HL-60 (cell line): ENCODE results near the gene ST8SIA2.

Experiments
- DNase-seq, 2 experiments: peaks; one replicate each; pipeline ENCODE4 v3.0.0-alpha.2; 2010 to 2020; ENCODE audit warnings: low read depth in 1 of 2, low spot score in 1 of 2
- H3K27ac ChIP-seq: fragments of 250-450 bp; sonication (Bioruptor Pico); replicated peaks from 2 replicates; pipeline ENCODE4 v1.5.1; 2020; ENCODE audit warnings: mild to moderate bottlenecking, moderate library complexity
- H3K27me3 ChIP-seq: fragments of 250-450 bp; sonication (Bioruptor Pico); 2 replicates; pipeline ENCODE4 v1.5.1; 2021; ENCODE audit warnings: mild to moderate bottlenecking, moderate library complexity; ENCODE audit not compliant: insufficient read depth, poor library complexity, severe bottlenecking
- H3K4me3 ChIP-seq: replicated peaks from 2 replicates; pipeline ENCODE4 v1.5.1; 2011; ENCODE audit warnings: mild to moderate bottlenecking, control low read depth, low read length; ENCODE audit not compliant: insufficient read depth
- CTCF ChIP-seq: IDR thresholded peaks from one replicate; pipeline ENCODE4 v1.5.1; 2011; ENCODE audit warnings: low read length, control low read depth, inconsistent platforms; ENCODE audit not compliant: insufficient read depth
- GABPA ChIP-seq: IDR thresholded peaks from 2 replicates; pipeline ENCODE4 v1.6.1; 2012; ENCODE audit warnings: low read depth
- POLR2AphosphoS5 ChIP-seq: IDR thresholded peaks from 2 replicates; pipeline ENCODE4 v1.6.1; 2012; ENCODE audit warnings: low read depth
- SPI1 ChIP-seq: IDR thresholded peaks from 2 replicates; pipeline ENCODE4 v1.6.1; 2012; ENCODE audit warnings: low read depth, mild to moderate bottlenecking, borderline replicate concordance
- TF ChIP-seq, protein P1 (sequence below): IDR thresholded peaks from 2 replicates; pipeline ENCODE4 v1.6.1; 2012; ENCODE audit warnings: low read depth; ENCODE audit not compliant: insufficient replicate concordance

The ST8SIA2 gene

DNA sequence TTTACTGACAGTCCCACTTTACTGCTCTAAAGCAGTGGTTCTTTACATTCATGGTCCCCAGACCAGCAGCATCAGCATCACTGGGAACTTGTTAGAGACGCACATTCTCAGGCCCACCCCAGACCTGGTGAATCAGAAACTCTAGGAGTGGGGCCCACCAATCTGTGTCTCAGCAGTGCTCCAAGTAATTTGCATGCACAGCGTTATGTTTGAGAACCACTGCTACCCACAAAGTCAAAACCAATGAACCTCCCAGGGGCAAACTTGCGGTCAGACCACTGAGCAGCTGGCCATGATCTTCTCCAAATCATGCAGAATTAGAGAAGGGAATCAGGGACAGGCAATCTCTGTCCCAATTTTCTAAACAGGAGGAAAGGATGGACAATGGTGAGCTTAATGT is 58.5 kb downstream of the ST8SIA2 start:
- no peak overlapping the region for H3K4me3 ChIP-seq
- TF ChIP-seq SPI1 (no peak), GABPA (no peak), POLR2AphosphoS5 (no peak), CTCF (no peak)
- TF ChIP-seq, protein P1, sequence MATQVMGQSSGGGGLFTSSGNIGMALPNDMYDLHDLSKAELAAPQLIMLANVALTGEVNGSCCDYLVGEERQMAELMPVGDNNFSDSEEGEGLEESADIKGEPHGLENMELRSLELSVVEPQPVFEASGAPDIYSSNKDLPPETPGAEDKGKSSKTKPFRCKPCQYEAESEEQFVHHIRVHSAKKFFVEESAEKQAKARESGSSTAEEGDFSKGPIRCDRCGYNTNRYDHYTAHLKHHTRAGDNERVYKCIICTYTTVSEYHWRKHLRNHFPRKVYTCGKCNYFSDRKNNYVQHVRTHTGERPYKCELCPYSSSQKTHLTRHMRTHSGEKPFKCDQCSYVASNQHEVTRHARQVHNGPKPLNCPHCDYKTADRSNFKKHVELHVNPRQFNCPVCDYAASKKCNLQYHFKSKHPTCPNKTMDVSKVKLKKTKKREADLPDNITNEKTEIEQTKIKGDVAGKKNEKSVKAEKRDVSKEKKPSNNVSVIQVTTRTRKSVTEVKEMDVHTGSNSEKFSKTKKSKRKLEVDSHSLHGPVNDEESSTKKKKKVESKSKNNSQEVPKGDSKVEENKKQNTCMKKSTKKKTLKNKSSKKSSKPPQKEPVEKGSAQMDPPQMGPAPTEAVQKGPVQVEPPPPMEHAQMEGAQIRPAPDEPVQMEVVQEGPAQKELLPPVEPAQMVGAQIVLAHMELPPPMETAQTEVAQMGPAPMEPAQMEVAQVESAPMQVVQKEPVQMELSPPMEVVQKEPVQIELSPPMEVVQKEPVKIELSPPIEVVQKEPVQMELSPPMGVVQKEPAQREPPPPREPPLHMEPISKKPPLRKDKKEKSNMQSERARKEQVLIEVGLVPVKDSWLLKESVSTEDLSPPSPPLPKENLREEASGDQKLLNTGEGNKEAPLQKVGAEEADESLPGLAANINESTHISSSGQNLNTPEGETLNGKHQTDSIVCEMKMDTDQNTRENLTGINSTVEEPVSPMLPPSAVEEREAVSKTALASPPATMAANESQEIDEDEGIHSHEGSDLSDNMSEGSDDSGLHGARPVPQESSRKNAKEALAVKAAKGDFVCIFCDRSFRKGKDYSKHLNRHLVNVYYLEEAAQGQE = no peak
- no peak overlapping the region for H3K27ac ChIP-seq
- peaks cover 5% of the 10 kb centered on the region for H3K27me3 ChIP-seq
- no peak for DNase-seq

DNA sequence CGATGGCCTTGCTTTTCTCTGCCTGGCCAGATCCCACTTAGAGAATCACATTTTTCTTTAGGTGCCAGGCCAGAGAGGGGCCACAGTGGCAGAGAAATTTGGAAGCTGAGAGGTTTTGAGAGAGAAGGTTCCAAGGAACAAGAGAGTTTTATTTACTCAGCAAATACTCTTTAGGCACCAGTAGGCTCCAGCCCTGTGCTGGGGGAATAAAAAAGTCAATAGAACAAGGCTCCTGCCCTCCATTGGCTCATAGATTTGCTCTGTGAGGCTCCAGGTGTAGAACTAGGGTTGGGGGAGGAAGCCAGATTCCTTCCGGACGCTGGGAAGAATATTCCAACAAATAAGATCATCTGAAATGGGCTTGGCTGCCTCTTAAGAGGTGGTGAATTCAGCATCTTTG is 59.9 kb downstream of the ST8SIA2 start:
- H3K27me3 ChIP-seq = peaks cover 11% of the 10 kb centered on the region

DNA sequence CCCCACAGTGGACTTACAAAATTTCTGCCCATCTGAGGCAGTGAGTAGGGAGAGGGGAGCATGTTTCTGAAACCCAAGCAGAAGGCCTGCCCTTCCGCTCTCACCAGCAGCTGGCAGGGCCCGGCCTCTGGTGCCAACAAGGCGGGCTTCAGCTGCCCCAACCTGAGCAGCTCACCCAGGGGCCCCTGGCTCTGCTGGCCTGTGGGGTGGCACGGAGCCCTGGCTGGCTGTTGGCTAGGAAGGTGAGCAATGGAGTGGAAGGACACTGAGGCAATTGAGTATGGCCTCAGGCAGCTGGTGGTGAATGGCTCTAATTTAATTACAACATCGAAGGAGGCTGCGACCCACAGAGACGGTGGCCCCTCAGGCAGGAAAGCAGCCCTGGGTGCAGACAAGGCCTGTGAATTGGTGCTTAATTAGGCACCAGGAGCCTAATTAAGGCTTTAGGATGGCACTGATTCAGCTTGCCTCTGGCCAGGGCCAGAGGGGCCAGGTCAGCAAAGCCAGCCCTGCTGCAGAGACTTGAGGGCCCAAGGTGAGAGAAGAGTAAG is 60.9 kb downstream of the ST8SIA2 start:
- TF ChIP-seq GABPA (no peak), SPI1 (no peak), POLR2AphosphoS5 (no peak), CTCF (no peak)
- TF ChIP-seq, protein P1 = no peak
- no peak overlapping the region for H3K4me3 ChIP-seq
- peaks cover 11% of the 10 kb centered on the region for H3K27me3 ChIP-seq

More for the DNA sequence above, 59.9 kb downstream of the ST8SIA2 start:
- Histone ChIP-seq H3K4me3 (no peak overlapping the region), H3K27ac (no peak overlapping the region)
- no peak for DNase-seq
- TF ChIP-seq SPI1 = no peak
- TF ChIP-seq, protein P1 = no peak
- TF ChIP-seq GABPA = no peak
- TF ChIP-seq CTCF = no peak

More for the DNA sequence above, 60.9 kb downstream of the ST8SIA2 start:
- no peak overlapping the region for H3K27ac ChIP-seq
- DNase-seq = no peak
